Kidney epithelial cell (primary cell): Measurements from ENCODE around the gene EIF4A3. TPM values are rescaled to one million over a fixed set of nuclear protein-coding genes. Genes with fewer than 3 reads are reported as not detected.

Source experiments
- DNase-seq: peaks from one replicate; pipeline ENCODE4 v3.0.0-alpha.2; 2010; ENCODE audit warnings: low read depth
- H3K27me3 ChIP-seq: 2 replicates; pipeline ENCODE4 v1.6.0; 2011; ENCODE audit warnings: low read length; ENCODE audit not compliant: control insufficient read depth, insufficient read depth
- H3K36me3 ChIP-seq: 2 replicates; pipeline ENCODE4 v1.5.1; 2011; ENCODE audit warnings: low read length; ENCODE audit not compliant: control insufficient read depth, insufficient read depth
- H3K4me3 ChIP-seq: 2 replicates; pipeline ENCODE4 v1.5.1; 2011; ENCODE audit warnings: low read depth, mild to moderate bottlenecking, control low read depth, low read length
- CTCF ChIP-seq: IDR thresholded peaks from 2 replicates; pipeline ENCODE4 v1.5.1; 2011; ENCODE audit warnings: mild to moderate bottlenecking, moderate library complexity, low read length, control low read depth, inconsistent platforms; ENCODE audit not compliant: insufficient read depth, poor library complexity, severe bottlenecking
- total RNA-seq: library from RNA; depleted of rRNA; stranded (reverse); fragments of >200 nt; gene quantifications from 2 replicates; pipeline ENCODE4 v1.2.3, GENCODE V29; 2015

EIF4A3 gene
- total RNA-seq, 1 donor from 2014 or later = 74.1 TPM

GRCh38 chr17:80184423-80184714 is 37.4 kb upstream of the EIF4A3 start:
- Histone ChIP-seq H3K4me3 (no peak overlapping the region), H3K27me3 (peaks cover 16% of the 10 kb centered on the region), H3K36me3 (no peaks in the 10 kb centered on the region)
- TF ChIP-seq CTCF = no peak
- DNase-seq = no peak

GRCh38 chr17:80183581-80184422 is 36.9 kb upstream of the EIF4A3 start:
- Histone ChIP-seq H3K27me3 (peaks cover 13% of the 10 kb centered on the region), H3K36me3 (no peaks in the 10 kb centered on the region), H3K4me3 (no peak overlapping the region)
- TF ChIP-seq CTCF = no peak
- DNase-seq = no peak

GRCh38 chr17:80182845-80183223 is 35.9 kb upstream of the EIF4A3 start:
- no peak for TF ChIP-seq CTCF
- DNase-seq = no peak
- peaks cover 13% of the 10 kb centered on the region for H3K27me3 ChIP-seq
- no peak overlapping the region for H3K4me3 ChIP-seq
- H3K36me3 ChIP-seq = no peaks in the 10 kb centered on the region

GRCh38 chr17:80182118-80182844 is 35.4 kb upstream of the EIF4A3 start:
- DNase-seq = no peak
- Histone ChIP-seq H3K36me3 (no peaks in the 10 kb centered on the region), H3K27me3 (peaks cover 13% of the 10 kb centered on the region), H3K4me3 (no peak overlapping the region)
- no peak for TF ChIP-seq CTCF

- H3K27me3 ChIP-seq = peaks cover 16% of the 10 kb centered on the region
- H3K36me3 ChIP-seq = no peaks in the 10 kb centered on the region
- no peak overlapping the region for H3K4me3 ChIP-seq
- TF ChIP-seq CTCF = no peak
- no peak for DNase-seq
These were observed 34.5 kb upstream of the EIF4A3 start for GRCh38 chr17:80181431-80181830.

GRCh38 chr17:80180192-80180591 is 33.3 kb upstream of the EIF4A3 start:
- no peak for DNase-seq
- no peak overlapping the region for H3K4me3 ChIP-seq
- no peaks in the 10 kb centered on the region for H3K36me3 ChIP-seq
- H3K27me3 ChIP-seq = peaks cover 18% of the 10 kb centered on the region
- no peak for TF ChIP-seq CTCF
